Kidney (tissue), 14 donors: ENCODE measurements around the gene HOTAIR. TPM values are rescaled to one million over a fixed set of nuclear protein-coding genes. Genes with fewer than 3 reads are reported as not detected.

Experiments
- DNase-seq, 5 donors: peaks; one replicate each; pipeline ENCODE4 v3.0.0-alpha.2; 2013 to 2020
- FAIRE-seq: peaks from 2 replicates; lab custom pipeline; 2012; peaks lifted over from hg19 to GRCh38; lab: Jason Lieb, UNC
- H3K27ac ChIP-seq, 2 donors: one replicate each; pipeline ENCODE4 v1.7.0; 2013; ENCODE audit warnings: low read depth in 2 of 2, low read length in 2 of 2, inconsistent platforms in 1 of 2
- H3K27me3 ChIP-seq: one replicate; pipeline ENCODE4 v1.7.1; 2013; ENCODE audit warnings: low read length, inconsistent platforms; ENCODE audit not compliant: control insufficient read depth, insufficient read depth
- H3K36me3 ChIP-seq, 3 donors: one replicate each; pipeline versions ENCODE4 v1.7.0 to v1.7.1; 2013; ENCODE audit warnings: low read length in 3 of 3, control low read depth in 1 of 3, inconsistent platforms in 1 of 3; ENCODE audit not compliant: insufficient read depth in 3 of 3, control insufficient read depth in 2 of 3
- H3K4me1 ChIP-seq, 3 donors: one replicate each; pipeline versions ENCODE4 v1.7.0 to v1.7.1; 2013; ENCODE audit warnings: low read length in 3 of 3, inconsistent platforms in 1 of 3, low read depth in 1 of 3; ENCODE audit not compliant: control insufficient read depth in 2 of 3, insufficient read depth in 2 of 3
- H3K4me3 ChIP-seq, 3 donors: one replicate each; pipeline versions ENCODE4 v1.7.0 to v1.8.1; 2013; ENCODE audit warnings: low read length in 3 of 3, control low read depth in 1 of 3, inconsistent platforms in 1 of 3
- H3K9ac ChIP-seq, 3 donors: one replicate each; pipeline versions ENCODE4 v1.7.0 to v1.7.1; 2013; ENCODE audit warnings: low read length in 3 of 3, control low read depth in 1 of 3, inconsistent platforms in 1 of 3
- H3K9me3 ChIP-seq, 3 donors: one replicate each; pipeline versions ENCODE4 v1.7.0 to v1.7.1; 2013; ENCODE audit warnings: low read length in 3 of 3, control low read depth in 1 of 3, inconsistent platforms in 1 of 3; ENCODE audit not compliant: control insufficient read depth in 2 of 3, insufficient read depth in 1 of 3
- intact Hi-C: fragments of 100-400 bp; cut with DNase I; formaldehyde crosslinking; loops from one replicate; pipeline ENCODE4 v1.11.1; 2022
- polyA plus RNA-seq: library from polyadenylated mRNA; stranded (reverse); fragments of 350-450 nt; fragmentation: Illumina TruSeq; extraction: RNeasy Lipid Tissue Mini Kit (QIAGEN cat#74804); gene quantifications from one replicate; pipeline ENCODE4 v1.2.3, GENCODE V29; 2014; ENCODE audit warnings: low read depth, low replicate concordance; ENCODE audit not compliant: insufficient read depth
- total RNA-seq: library from RNA; stranded (reverse); fragmentation: NEBNext Ultra II Directional; extraction: Animal tissue kit (Norgen Biotek cat#: 25700); gene quantifications from one replicate; pipeline ENCODE4 v1.2.1, GENCODE V29; 2021
- TF ChIP-seq, protein P1 (sequence below): IDR thresholded peaks from 3 replicates; pipeline ENCODE4 v1.5.1; 2012; ENCODE audit warnings: mild to moderate bottlenecking, moderate library complexity, borderline replicate concordance; ENCODE audit not compliant: insufficient read depth; ENCODE audit errors: extremely low read depth
- donor health status: control.
- donor health status: control.
- donor health status: control.
- donor health status: control.
- donor health status: control.
- donor health status: DM: yes; HTN: yes; CAD: no.
- donor health status: Normal renal cell carcinoma (clear cell type).

Gene HOTAIR
- total and polyA plus RNA-seq, 2 donors from 2014 or later, result 0.52 to 0.76 TPM

DNA sequence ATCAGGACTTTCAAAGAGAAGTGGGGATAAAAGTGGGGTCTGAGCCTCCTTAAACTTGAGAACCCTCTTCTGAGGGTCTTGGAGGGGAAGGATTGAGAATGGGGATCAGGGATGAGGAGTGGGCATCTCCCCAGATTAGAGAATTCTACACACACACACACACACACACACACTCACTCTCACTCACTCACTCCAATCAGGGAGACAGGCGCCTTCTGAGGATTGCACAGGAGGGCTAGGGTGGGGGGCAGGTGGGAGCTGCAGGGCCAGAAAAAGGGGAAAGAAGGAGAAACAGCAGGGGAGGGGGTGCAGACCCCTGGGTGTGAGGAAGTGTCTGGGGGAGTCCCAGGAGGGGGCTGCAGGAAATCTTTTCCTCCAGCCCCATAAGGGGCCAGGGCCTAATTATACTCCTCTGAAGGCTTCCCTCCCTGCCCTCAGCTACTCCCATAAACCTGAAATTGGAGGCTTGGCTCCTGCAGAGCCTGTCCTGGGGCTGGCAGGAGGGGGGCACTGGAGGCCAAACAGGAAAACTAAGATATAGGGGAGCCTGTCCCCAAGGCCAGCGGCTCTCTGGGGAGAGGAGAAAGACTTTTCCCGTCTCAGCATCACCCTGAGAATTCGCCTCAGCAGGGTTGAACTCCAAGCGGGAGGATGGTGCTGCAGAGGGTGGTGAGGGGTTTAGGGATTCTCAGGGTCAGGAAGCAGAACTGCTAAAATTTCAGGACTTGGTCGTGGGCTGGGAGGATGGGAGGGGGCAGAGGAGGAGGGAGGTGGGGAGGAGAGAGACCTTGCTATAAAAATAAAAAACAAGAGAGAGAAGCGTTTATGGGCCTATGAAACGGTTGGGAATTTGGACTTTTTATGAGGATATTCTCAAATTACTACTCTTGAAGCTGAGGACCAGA is 26.8 kb upstream of the HOTAIR start:
- no peaks in the 10 kb centered on the region for H3K36me3 ChIP-seq
- peaks cover 3 to 23% (median 11%) of the 10 kb centered on the region in 3 donors for H3K4me1 ChIP-seq
- intact Hi-C loops, result loop anchor here (5.0 kb wide), 1 partner anchor 201 kb away; no protein-coding TSS in a partner anchor
- H3K4me3 ChIP-seq, result peak overlapping the region; percentile 75 to 88 (median 85)
- H3K9ac ChIP-seq, result peak overlapping the region; percentile 32 to 79 (median 57)
- no peaks in the 10 kb centered on the region for H3K27me3 ChIP-seq
- H3K9me3 ChIP-seq, result no peaks in the 10 kb centered on the region
- DNase-seq (peak in 4 of 5 donors; percentile 82 to 90 (median 84)), FAIRE-seq (no peak)
- peak overlapping the region; percentile 83 to 97 for H3K27ac ChIP-seq
- TF ChIP-seq, protein P1, sequence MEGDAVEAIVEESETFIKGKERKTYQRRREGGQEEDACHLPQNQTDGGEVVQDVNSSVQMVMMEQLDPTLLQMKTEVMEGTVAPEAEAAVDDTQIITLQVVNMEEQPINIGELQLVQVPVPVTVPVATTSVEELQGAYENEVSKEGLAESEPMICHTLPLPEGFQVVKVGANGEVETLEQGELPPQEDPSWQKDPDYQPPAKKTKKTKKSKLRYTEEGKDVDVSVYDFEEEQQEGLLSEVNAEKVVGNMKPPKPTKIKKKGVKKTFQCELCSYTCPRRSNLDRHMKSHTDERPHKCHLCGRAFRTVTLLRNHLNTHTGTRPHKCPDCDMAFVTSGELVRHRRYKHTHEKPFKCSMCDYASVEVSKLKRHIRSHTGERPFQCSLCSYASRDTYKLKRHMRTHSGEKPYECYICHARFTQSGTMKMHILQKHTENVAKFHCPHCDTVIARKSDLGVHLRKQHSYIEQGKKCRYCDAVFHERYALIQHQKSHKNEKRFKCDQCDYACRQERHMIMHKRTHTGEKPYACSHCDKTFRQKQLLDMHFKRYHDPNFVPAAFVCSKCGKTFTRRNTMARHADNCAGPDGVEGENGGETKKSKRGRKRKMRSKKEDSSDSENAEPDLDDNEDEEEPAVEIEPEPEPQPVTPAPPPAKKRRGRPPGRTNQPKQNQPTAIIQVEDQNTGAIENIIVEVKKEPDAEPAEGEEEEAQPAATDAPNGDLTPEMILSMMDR, result no peak

GRCh38 chr12:54000116-54001114 is 25.7 kb upstream of the HOTAIR start, which contains the start of gene HOXC9:
HOXC9 (plus strand) TSS chr12:54000161; CDS start chr12:54000189, 28 bp downstream.
- TF ChIP-seq, protein P1, result no peak
- FAIRE-seq (no peak), DNase-seq (peak in 1 of 5 donors; percentile 86)
- peaks cover 3 to 18% (median 8%) of the 10 kb centered on the region in 3 donors for H3K4me1 ChIP-seq
- peak within 1 kb of the TSS; percentile 75 to 88 (median 85) for H3K4me3 ChIP-seq
- peak within 1 kb of the TSS; percentile 83 to 97 for H3K27ac ChIP-seq
- intact Hi-C loops, result loop anchor here (5.0 kb wide), 1 partner anchor 202 kb away; no protein-coding TSS in a partner anchor
- H3K36me3 ChIP-seq, result no peaks in the 10 kb centered on the region
- H3K9me3 ChIP-seq, result no peaks in the 10 kb centered on the region
- H3K27me3 ChIP-seq, result no peaks in the 10 kb centered on the region
- H3K9ac ChIP-seq, result peak within 1 kb of the TSS; percentile 62 to 79 (median 74)

DNA sequence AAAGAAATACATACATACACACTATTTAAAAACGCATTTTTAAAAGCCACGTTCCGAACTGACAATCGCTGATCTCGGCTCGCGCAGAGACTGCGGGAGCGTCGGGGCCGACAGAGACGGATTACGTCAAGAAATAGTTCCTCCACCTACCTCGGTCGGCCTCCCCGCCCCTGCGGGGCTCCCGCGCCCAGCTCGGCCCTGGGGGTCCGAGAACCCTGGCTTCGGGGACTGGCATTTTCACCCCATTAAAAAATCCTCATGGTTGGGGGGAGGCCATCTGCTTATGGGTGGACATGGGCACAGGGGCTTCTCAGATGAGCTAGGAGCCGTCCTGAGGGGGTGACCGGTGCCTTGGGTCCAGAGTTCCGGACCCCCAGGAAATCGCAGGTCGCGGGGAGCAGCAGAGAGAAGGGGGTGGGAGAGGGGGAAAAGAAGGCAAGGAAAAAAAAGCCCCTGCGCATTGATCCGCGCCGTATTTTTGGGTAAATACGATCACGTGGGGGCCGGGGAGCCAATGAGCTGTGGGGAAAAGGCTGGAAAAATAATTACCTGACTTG is 24.9 kb upstream of the HOTAIR start:
- no peaks in the 10 kb centered on the region for H3K36me3 ChIP-seq
- DNase-seq, result peak in 2 of 5 donors; percentile 87 to 95
- no peaks in the 10 kb centered on the region for H3K9me3 ChIP-seq
- H3K9ac ChIP-seq, result peak overlapping the region; percentile 62 to 79 (median 74)
- peak overlapping the region; percentile 75 to 88 (median 85) for H3K4me3 ChIP-seq
- FAIRE-seq, result no peak
- peak overlapping the region; percentile 83 to 97 for H3K27ac ChIP-seq
- intact Hi-C loops, result loop anchor here (5.0 kb wide), 1 partner anchor 203 kb away; no protein-coding TSS in a partner anchor
- H3K27me3 ChIP-seq, result no peaks in the 10 kb centered on the region
- TF ChIP-seq, protein P1, result no peak
- H3K4me1 ChIP-seq, result peaks cover 3 to 18% (median 11%) of the 10 kb centered on the region in 3 donors
